Stimulated activated CD8-positive, alpha-beta memory T cell treated with anti-CD3 and anti-CD28 coated beads, Interleukin-2, amount 100 ng/mL, for 48 hours (primary cell): ENCODE measurements around the gene ERICH6B.
"Not testable (repeated sequence)": the region's sequence is repeated elsewhere in the genome, so short reads cannot be mapped to it uniquely, and the experiment has no call there.

ENCODE experiments used
- DNase-seq, 2 donors: peaks; one replicate each; pipeline ENCODE4 v3.0.0-alpha.2; 2020; ENCODE audit warnings: low read depth in 2 of 2

ERICH6B gene

DNA sequence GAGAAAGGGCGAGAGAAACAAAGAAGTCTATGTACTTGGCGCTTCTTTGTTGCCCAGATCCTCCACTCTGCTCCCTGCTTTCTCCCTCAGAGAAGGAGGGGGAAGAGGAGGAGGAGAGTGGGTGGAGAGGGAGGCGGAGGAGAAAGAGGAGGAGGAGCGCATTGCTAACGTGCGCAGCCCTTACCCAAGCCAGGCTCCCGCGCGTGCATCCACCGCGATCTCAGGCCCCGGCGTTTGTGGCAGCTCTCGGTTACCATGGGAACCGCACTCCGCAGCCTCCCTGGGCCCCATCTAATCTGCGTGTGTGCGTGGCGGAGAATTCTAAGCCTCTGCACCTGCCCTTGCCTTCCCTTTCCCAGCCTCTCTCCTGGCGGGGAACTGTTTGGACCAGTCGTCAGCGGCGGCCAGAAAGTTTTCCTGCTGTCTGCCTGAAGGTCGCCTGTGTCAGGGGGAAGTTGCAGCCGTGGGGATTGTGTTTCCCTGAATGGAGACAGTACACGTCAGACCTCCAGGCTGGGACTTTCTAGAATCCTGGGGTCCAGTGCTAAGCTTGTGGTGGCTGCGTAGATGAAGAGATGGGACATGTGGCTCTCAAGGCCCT lies at the start of gene ERICH6B:
TSS of gene ERICH6B (minus strand) at position 239 of the 601 bp plus-strand sequence. CDS start 18,734 bp downstream, outside the sequence.
- no peak for DNase-seq

DNA sequence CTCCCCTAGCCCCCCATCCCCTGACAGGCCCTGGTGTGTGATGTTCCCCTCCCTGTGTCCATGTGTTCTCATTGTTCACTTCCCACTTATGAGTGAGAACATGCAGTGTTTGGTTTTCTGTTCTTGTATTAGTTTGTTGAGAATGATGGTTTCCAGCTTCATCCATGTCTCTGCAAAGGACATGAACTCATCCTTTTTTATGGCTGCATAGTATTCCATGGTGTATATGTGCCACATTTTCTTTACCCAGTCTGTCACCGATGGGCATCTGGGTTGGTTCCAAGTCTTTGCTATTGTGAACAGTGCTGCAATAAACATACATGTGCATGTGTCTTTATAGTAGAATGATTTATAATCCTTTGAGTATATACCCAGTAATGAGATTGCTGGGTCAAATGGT lies 47.4 kb upstream of the ERICH6B start:
- DNase-seq, result not testable (repeated sequence)

DNA sequence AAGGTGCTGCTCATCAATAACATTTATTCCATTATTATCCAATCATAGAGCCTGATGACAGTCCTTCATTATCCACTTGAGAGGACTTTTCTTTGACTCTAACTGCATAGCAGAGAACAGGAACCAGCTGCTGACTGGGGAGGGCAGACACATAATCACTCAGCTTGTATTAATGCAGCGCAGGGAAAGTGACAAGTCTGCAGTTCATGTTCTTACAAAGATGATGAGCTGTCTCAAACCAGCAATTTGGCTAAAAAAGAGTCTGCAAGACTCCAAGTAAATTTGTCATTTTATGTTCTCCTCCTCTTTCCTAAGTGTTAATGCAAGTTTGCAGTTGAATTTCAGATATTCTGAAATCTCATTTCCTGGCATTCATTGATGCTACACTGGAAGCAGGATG lies 46.6 kb upstream of the ERICH6B start:
- no peak for DNase-seq

DNA sequence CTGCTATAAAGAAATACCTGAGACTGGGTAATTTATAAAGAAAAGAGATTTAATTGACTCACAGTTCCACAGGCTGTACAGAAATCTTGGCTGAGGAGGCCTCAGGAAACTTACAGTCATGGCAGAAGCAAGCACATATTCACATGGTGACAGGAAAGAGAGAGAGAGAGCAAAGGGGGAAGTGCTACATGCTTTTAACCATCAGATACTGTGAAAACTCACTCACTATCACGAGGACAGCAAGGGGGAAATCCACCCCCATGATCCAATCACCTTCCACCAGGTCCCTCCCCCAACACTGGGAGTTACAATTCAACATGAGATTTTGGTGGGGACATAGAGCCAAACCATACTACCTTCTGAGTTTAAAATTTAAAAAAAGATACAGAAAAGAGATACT lies 44.9 kb upstream of the ERICH6B start:
- DNase-seq, result not testable (repeated sequence)

DNA sequence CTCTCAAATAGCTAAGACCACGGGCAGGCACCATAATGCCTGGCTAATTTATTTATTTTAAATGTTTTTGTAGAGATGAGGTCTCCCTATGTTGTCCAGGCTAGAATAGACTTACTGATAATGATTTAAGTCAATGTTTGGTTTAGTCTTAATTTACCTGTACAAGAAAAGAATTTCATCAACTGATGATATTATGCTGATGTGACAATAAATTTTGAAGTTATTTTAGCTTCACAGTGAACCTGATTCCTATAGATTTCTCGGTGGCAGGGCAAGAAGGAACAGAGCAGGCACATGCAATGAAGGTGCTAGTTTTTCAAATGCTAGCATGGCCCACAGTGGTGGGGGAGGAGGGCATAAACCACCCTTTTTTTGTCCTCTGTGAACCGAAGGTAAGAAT lies 44.0 kb upstream of the ERICH6B start:
- DNase-seq, result no peak

DNA sequence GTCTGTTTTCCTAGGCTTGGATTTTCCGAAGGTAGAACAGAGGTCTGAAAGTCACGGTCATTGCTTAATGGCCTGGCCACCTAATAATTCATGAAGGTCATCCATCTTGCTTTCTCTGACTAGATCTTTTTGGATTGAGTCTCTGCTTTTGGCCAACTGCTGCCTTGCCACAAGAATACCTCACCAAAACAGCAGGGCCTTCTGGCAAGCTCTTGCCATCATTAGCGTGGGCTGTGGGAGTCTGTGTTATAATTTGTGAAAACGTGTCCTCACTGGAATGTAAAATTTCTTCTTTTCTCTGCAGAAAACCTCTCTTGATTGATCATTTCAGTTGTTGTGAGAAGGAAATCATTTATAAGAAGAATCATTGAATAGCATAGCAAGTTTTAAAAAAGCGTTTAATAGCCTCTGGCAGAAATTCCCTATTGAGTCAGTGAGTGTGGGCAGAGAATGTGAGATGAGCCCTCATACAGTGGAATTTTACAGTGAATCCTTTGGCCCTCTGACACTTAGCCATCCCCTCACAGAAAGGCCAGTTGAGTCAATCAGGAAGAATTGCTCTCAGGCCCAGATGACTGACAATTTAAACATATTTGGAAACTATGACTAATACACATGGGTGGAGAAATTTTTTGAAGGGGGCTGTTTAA lies 43.2 kb upstream of the ERICH6B start:
- DNase-seq, result no peak

DNA sequence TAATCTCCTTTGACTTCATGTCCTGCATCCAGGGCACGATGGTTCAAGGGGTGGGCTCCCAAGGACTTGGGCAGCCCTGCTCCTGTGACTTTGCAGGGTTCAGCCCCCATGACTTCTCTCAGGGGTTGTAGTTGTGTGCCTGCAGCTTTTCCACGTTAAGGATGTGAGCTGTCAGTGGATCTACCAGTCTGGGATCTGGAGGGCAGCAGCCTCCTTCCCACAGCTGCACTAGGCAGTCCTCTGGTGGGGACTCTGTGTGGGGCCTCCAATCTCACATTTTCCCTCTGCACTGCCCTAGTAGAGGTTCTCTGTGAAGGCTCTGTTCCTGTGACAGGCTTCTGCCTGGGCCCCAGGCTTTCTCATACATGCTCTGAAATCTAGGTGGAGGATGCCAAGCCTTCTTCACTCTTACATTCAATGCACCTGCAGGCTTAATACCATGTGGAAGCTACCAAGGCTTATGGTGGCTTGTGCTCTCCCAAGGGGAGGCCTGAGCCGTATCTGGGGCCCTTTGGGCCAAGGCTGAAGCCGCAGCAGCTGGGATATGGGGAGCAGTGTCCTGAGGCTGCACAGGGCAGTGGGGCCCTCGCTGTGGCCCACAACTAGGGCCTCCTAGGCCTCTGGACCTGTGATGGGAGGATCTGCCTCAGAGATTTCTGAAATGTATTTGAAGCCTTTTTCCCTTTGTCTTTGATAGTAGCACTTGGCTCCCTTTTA lies 39.3 kb upstream of the ERICH6B start:
- DNase-seq, result no peak

DNA sequence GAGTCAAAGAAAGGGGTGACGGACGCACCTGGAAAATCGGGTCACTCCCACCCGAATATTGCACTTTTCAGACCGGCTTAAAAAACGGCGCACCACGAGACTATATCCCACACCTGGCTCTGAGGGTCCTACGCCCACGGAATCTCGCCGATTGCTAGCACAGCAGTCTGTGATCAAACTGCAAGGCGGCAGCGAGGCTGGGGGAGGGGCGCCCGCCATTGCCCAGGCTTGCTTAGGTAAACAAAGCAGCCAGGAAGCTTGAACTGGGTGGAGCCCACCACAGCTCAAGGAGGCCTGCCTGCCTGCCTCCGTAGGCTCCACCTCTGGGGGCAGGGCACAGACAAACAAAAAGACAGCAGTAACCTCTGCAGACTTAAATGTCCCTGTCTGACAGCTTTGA lies 29.7 kb upstream of the ERICH6B start:
- not testable (repeated sequence) for DNase-seq

DNA sequence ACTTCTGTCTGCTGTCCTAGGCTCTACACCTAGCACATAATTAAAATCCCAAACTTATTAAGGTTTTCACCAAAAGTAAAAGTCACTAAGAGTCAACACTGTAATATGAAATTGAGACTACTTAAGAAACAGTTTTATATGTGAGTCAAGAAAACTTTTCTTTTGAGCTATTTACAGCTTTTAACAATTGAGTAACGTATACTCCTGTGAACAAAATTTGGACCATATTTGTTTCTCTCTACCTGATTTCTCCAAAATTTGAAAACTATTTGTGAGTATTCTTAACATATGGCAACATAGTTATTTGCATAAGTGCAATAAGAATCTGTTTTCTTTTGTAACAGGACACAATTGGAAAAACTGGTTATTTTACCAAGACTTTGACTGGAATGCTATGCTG lies 26.6 kb upstream of the ERICH6B start:
- not testable (repeated sequence) for DNase-seq

DNA sequence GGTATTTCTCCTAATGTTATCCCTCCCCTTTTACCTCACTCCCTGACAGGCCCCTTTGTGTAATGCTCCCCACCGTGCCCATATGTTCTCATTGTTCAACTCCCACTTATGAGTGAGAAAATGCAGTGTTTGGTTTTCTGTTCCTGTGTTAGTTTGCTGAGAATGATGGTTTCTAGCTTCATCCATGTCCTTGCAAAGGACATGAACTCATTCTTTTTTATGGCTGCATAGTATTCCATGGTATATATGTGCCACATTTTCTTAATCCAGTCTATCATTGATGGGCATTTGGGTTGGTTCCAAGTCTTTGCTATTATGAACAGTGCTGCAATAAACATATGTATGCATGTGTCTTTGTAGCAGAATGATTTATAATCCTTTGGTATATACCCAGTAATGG lies 19.8 kb upstream of the ERICH6B start:
- not testable (repeated sequence) for DNase-seq

DNA sequence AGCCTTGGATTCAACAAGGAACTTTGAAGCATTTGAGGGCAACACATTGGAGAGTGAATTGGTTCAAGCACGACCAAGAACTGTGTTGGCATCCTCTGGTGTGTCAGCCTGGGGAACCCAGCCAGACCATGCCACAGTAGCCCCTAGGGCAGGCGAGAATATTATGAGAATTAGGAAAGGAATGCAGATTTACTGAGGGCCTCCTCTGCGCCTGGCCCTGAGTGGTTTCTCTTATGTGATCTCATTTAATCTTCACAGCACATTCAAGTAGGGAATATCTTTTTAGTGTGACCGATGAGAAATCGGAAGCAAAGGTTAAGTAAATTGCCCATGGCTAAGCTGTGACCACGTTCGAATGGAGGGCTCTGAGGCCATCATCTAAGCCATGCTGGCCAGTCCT lies 15.3 kb upstream of the ERICH6B start:
- DNase-seq, result no peak

DNA sequence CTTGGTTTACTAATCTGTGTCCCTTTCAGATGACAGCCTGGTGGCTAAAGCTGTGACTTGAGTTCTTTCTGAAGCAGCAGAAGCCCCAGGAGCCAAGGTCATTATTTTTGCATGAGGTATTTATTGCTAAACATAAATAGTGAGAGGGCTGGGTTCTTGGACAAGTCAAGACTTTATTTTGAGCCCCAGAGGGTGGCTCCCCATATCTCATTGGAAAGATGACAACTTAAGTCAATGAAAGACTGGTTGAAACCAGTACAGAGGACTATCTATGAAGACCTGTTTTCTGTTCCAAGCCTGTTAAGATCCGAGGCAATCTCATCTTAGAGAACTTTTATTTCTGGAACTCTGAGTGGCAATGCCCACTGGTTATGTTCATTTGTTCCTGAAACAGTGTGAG lies 14.4 kb upstream of the ERICH6B start:
- DNase-seq, result no peak

DNA sequence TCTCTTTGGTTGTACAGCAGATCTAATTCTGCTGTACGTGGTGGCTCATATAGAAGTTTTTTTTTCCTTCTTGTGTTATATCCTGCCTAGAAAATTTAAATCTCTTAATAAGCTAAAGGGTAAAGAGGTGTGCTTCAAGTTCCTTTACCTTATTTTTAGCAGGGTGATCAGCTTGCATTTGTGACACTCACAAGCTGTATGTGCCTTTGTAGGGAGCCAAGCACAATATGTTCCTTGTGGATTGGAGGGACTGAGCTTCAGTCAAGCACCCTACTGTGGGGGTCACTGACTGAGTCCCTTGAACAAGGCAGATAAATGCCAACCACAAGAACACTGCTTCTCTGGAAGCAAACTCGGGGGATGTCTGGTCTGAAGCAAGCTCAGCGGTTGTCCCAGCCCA lies 12.6 kb upstream of the ERICH6B start:
- DNase-seq, result no peak

DNA sequence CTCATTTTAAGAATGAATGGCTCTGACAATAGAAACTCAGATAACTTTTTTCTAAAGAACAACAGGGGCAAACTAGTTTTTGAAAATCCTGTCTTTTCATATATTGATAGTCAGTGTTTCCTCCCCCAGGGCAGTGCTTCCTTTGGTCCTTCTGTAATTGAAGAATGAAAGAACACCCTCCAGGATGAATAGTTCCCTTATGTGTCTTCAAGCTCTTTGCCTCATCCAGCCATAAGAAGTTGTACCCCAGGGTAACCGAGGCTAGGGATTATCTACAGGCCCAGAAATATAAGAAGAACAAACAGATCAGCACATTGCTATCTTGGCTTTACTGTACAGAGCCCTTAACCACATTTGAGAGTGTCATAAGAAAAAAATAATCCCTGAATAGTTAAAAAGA lies 12.1 kb upstream of the ERICH6B start:
- DNase-seq, result no peak

DNA sequence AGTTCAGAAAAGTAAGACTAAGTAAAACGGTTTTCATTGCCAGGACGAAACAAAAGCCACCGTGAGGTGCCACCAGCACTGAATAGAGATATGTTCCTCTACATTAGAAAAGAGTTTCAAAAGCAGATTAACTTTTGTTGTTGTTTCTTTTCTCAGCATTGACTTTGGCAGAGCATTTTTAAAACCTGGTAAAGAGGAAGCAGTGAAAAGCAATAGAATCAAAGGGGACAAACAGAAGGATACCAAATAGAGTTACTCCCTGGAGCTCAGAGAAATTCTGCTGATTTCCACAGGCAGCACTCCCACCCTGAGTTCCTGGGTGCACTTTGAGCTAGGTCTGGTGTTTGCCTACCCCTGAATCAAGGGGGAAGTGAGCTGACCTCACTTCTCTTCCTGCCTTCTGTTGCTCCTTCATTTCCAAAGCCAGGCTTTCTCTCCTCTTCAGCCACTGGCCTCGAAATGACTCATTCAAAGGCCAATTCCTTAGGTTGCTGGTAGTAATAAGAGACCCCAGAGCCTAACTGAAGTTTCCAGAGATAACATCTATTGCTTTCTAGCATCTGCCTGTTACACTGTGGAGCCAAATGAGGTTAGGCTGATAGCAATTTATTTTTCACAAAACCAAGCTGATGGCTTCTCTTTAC lies 11.3 kb upstream of the ERICH6B start:
- DNase-seq, result no peak

DNA sequence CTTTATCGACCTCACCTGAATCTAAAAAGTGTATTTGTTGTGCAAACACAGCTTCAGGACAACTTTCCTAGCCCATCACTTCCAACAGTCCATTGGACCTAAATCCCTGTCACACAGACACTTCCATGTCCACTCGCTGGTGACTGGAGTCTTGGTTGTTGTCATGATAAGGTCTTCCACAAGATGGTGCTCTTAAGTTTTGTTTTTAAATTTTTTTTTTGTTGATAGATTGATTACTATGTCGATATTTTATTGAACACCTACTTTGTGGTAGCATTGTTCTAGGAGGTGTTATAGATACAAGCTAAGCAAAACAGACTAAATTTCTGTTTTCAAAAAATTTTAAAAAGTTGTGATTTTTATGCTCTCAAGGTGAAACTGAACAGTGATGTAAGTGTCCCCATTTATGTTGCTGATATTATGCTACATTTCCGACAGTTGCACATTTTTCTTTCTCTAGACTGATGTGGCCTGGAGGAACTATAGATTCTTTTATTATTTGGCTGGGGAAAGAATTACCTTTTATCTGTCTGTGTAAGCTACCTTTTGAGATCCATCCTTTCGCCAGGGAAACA lies 8.1 kb upstream of the ERICH6B start:
- no peak for DNase-seq

DNA sequence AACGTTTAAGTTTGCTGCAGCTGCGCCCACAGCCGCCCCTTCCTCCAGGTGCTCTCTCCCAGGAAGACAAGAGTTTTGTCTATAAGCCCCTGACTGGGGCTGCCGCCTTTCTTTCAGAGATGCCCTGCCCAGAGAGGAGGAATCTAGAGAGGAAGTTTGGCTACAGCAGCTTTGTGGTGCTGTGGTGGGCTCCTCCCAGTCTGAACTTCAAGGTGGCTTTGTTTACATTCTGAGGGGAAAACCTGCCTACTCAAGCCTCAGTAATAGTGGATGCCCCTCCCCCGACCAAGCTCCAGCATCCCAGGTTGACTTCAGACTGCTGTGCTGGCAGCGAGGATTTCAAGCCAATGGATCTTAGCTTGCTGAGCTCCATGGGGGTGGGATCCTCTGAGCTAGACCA lies 6.4 kb upstream of the ERICH6B start:
- DNase-seq, result no peak

DNA sequence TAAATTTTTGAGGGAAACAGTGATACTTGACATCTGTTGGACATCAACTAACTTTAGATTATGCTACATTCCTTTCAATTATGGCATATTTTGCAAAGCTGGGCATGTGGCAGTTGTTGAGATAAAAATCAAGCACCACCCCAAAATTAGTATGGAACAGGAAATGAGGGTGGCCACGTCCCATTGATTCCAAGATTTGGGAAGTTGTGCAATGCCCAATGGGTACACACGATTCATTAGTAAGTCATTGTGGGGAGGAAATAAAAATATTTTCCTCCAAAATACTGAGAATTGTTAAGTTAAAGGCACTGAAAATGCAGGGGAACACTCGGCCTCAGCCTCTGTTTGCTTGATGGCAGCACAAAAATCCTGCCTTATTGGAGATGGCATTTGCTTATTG lies 7.6 kb downstream of the ERICH6B start:
- no peak for DNase-seq

DNA sequence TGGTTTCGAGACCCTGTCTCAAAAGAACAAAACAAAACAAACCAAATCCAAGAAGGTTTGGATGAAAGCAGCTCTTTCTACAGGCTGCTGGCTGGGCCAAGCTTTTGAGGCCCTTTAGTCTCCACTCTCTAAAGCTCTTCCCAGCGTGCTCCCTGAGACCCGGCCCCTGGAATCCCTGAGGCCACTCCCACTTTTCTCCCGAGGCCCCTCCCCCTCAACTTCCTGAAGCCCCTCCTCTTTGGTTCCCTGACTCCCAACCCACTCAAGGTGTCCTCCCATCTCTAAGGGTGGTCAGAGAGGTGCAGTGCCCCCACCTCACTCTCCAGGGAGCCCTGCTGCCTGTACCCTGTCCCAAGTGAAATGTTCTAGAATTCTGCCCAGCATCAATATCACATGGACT lies 10.6 kb downstream of the ERICH6B start:
- no peak for DNase-seq

DNA sequence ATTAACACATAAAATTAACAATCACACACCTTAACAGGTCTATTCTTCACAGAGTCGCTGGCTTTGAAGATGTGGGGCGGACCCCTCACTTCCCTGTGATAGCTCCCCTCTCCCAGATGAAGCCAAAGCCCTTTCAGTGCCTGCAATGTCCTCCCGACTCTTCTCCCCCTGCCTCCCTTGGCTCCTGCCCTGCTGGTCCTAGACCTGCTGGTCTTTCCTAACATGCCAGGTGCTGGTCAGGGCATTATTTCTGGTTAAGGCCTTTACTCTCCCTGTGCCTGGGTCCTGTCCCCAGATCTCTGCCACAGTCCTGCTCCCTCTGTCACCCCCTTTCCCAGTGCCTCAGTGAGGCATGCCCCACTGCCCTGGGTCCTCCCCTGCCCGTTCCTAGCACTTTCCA lies 12.2 kb downstream of the ERICH6B start:
- no peak for DNase-seq

DNA sequence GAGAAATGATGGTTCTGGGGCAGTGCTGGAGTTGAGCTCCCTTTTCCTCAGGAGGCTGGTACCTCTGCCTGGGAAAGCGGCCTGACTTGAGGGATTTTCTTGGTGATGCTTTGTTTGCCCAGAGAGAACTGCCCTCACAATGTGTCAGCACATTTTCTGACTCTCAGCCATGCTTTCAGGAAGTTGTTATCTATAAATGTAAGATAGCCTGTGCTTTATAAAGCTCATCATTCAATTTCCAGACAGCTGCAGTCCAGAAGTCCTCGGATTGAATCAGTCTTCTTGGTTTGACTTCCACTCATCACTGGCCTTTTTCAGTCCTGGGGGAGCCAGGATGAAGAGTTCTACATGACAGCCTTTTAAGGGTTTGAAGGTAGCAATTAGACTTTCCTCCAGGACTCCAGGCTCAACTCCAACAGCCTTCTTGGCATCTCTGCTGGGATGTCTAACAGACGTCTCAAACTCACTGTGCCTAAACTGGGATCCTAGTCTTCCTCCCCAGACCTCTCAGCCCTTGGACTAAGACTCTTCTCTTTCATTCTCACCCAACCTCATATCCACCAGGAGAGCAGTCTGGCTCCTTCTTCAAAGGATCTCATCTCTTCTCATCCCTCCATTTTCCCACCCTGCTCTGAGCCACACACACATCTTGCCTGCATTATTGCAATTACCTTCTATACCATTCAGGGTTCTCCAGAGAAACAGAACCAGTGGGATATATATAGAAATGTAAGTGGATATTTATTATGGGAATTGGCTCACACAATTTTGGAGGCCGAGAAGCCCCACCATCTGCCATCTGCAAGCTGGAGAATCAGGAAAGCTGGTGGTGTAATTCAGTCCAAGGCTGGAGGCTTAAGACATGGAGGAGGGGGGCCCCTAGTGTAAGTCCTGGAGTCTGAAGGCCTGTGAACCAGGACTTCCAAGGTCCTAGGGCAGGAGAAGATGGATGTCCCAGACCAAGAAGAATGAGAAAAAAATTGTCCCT lies 13.1 kb downstream of the ERICH6B start:
- no peak for DNase-seq
